Ovary (tissue), 3 donors: Measurements from ENCODE around the gene PTGES3L.

Source experiments
- EP300 ChIP-seq: sonication (generic); formaldehyde crosslinking; IDR thresholded peaks from one replicate; pipeline ENCODE4 v1.6.1; 2017; ENCODE audit warnings: antibody characterized with exemption
- POLR2A ChIP-seq: fragments of 450-650 bp; IDR thresholded peaks from one replicate; pipeline ENCODE4 v1.6.1; 2017; ENCODE audit warnings: antibody characterized with exemption, mild to moderate bottlenecking, moderate library complexity
- TF ChIP-seq, protein P1 (sequence below), 3 donors: fragments of 450-650 bp in 2 of 3; fragments of 200-600 bp in 1 of 3; IDR thresholded peaks; one replicate each; pipeline versions ENCODE4 v1.5.1 to v1.8.0; 2016 to 2022; ENCODE audit warnings: antibody characterized with exemption in 3 of 3, mild to moderate bottlenecking in 1 of 3
- donor health status: DM: no; HTN: no; CAD: no.

DNA sequence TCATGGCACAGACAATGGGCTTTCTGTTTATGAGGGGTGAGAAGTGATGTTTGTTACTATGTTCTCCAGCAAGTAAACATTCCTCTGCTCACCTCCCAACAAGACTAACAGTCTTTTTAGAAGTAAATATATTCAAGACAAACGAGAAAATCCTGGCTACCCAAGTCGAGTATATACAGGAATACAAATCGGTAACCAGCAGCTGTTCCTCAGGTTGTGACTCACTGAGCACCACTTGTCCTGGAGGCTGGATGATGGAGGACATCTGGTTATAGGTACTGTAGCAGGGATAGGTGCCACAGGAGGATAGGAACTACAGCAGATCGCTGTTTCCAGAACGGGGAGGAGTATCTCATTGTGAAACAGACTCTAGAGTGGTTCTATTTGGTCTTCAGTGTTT is 13.0 kb upstream of the PTGES3L start:
- TF ChIP-seq, protein P1, sequence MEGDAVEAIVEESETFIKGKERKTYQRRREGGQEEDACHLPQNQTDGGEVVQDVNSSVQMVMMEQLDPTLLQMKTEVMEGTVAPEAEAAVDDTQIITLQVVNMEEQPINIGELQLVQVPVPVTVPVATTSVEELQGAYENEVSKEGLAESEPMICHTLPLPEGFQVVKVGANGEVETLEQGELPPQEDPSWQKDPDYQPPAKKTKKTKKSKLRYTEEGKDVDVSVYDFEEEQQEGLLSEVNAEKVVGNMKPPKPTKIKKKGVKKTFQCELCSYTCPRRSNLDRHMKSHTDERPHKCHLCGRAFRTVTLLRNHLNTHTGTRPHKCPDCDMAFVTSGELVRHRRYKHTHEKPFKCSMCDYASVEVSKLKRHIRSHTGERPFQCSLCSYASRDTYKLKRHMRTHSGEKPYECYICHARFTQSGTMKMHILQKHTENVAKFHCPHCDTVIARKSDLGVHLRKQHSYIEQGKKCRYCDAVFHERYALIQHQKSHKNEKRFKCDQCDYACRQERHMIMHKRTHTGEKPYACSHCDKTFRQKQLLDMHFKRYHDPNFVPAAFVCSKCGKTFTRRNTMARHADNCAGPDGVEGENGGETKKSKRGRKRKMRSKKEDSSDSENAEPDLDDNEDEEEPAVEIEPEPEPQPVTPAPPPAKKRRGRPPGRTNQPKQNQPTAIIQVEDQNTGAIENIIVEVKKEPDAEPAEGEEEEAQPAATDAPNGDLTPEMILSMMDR (IDR thresholded peaks at IDR 0.05), result no peak
- no peak for TF ChIP-seq EP300
- TF ChIP-seq POLR2A, result no peak
